GM19238 (cell line): ENCODE data around the gene MUC5B.
"Not testable (repeated sequence)": the region's sequence is repeated elsewhere in the genome, so short reads cannot be mapped to it uniquely, and the experiment has no call there.

Source experiments
- DNase-seq: peaks from one replicate; pipeline ENCODE4 v3.0.0; 2011; ENCODE audit warnings: low spot score; ENCODE audit not compliant: insufficient read length

The MUC5B gene

DNA sequence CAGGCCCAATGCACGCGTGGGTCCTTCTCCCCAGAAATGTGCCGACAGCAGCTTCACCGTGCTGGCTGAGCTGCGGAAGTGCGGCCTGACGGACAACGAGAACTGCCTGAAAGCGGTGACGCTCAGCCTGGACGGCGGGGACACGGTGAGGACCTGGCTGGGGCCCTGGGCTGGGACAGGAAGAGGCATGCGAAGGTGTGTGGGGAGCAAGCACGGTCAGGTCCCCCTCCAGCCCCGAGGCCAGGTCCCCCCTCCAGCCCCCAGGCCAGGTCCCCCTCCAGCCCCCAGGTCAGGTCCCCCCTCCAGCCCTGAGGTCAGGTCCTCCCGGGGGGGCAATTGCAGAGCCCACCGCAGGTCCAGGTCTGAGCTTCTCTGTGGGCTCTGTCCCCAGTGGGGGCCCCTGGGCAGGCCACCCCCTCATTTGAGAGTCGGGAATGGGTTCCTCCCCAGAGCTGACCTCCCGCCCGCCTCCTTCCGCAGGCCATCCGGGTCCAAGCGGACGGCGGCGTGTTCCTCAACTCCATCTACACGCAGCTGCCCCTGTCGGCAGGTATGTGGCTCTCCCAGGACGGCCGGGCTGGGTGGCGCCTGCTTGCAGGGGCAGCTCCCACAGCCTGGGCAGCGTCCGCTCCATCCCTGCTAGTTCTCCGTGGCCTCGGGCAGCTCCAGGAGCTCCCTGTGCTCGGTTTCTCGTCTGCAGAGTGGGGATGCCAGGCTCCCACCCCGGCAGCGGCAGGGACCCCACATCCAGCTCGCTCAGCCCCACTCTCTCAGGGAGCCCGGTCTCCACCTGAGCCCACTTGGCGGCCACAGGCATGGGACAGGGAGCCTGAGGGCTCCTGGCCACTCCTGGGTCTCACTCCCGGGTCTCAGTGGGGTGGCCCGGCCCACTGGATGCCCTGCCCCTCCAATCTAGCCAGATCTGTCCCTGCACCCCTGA, 7.9 kb downstream of the MUC5B start:
- no peak for DNase-seq

- DNase-seq = no peak
Measured at GRCh38 chr11:1231396-1232020, 8.6 kb downstream of the MUC5B start.

DNA sequence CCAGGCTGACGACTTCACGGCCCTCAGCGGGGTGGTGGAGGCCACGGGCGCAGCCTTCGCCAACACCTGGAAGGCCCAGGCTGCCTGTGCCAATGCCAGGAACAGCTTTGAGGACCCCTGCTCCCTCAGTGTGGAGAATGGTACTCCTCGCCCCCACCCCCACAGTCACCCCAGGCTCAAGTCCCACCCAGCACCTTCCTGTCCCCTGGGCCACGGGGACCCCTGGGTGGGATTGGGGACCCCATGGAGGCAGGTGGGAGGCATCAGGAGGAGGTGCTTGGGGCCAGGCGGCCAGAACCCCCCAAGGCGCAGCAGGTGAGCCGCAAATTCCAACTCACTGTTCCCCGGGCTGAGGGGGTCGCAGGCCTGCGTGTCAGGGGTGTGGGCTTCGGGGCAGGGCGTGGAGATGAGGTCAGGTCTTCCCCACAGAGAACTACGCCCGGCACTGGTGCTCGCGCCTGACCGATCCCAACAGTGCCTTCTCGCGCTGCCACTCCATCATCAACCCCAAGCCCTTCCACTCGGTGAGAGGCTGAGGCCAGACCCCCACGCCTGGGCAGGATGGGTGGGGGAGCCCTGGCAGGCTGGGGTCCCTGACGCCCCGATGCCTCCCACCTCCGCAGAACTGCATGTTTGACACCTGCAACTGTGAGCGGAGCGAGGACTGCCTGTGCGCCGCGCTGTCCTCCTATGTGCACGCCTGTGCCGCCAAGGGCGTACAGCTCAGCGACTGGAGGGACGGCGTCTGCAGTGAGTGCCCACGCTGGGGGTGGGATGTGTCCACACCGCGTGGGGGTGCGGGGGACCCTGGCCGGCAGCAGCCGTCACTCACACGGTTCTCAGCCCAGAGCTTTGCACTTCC, 9.4 kb downstream of the MUC5B start:
- no peak for DNase-seq

- no peak for DNase-seq
Measured at GRCh38 chr11:1232883-1233321, 10.0 kb downstream of the MUC5B start.

DNA sequence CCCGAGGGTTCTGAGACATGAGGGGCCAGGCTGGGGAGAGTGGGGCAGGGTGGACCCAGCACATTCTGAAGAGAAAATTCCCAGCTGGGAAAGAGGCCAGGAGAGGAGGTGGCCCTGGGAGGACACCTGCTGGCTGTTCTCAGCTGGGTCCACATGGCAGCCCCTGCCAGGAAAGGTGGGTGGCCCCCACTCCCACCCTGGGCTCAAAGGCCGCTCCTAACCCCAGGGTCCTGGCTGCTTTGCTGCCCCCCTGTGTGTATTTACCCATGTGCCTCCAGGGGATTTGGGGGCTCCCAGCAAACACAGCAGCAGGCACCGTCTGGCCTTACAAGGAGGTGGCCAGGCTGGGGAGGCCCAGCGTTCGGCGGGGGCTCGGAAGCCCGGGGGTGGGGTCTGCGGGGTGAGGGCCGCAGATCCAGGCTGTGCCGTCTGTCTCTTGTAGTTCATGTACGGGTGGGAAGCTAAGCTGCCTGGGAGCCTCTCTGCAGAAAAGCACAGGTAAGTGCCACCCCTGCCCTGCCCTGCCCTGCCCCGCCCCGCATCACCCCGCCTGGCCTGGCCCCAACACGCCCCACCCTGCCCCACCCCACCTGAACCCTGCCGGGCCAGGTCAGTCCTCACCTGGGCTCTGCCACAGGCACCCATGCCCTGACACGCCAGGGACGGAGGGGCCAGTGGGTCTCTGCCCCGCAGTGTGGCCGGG, 10.6 kb downstream of the MUC5B start:
- DNase-seq = no peak

GRCh38 chr11:1234054-1234720, 11.3 kb downstream of the MUC5B start:
- no peak for DNase-seq

GRCh38 chr11:1234771-1235305, 12.0 kb downstream of the MUC5B start:
- no peak for DNase-seq

DNA sequence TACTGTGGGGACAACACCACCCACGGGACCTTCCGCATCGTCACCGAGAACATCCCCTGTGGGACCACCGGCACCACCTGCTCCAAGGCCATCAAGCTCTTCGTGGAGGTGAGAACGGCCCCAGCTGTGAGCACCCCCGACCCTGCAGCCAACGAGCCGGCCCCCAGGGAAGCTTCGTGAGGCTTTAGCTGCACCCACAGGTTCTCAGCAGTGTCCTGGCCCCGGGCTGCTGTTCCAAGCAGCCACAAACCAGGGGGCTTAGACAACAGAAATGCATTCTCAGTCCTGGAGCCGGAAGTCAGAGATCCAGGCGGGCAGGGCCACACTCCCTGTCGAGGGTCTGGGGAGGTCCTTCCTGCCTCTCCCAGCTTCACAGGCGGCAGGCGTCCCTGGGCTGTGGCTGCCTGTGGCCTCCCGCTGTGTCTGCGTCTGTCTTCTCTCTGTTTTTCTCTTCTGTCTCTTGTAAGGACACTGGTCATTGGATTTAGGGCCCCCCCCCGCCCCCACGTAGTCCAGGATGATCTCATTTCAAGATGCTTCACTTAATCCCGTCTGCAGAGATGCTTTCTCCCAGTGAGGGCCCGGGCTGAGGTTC, 12.5 kb downstream of the MUC5B start:
- no peak for DNase-seq

- no peak for DNase-seq
Measured at GRCh38 chr11:1235901-1236315, 13.0 kb downstream of the MUC5B start.

DNA sequence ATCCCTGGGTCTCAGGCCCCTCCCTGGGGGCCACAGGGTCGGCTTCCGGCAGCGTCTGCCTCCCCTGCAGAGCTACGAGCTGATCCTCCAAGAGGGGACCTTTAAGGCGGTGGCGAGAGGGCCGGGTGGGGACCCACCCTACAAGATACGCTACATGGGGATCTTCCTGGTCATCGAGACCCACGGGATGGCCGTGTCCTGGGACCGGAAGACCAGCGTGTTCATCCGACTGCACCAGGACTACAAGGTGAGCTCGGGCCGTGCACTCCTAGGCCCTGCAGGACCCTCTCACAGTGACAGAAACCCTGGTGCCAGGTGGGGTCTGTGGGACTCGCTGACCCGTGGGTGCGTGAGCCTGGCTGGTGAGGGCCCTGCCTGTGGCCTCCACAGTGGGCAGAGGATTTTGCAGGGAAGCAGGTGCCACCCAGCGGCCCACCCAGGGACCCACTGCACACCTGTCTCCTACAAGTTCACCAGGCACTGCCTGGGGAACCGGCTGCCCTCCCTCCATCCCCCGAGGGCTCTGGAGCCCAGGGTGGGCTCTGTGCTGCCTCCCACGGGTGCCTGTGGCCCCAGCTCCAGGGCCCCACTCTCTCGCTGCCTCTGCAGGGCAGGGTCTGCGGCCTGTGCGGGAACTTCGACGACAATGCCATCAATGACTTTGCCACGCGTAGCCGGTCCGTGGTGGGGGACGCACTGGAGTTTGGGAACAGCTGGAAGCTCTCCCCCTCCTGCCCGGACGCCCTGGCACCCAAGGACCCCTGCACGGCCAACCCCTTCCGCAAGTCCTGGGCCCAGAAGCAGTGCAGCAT, 13.7 kb downstream of the MUC5B start:
- no peak for DNase-seq

- DNase-seq = no peak
Measured at GRCh38 chr11:1237128-1237580, 14.3 kb downstream of the MUC5B start.

DNA sequence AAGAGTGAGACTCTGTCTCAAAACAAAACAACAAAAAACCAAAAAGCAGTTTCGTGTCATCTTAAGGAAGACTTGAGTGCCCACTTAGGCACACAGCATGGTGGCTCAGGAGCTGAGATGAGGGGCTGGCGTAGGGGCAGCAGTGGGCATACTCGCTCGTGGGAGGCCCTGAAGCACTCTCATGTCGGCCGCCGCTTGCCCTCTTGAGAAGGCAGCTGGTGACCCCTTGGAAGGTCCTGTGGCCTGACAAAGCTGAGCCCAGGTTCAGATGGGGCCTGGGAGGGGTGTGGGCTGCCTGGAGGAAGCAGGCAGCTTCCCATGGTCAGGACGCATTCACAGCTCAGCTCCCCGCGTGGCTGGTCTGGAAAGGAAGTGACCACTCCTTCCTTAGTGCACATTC, 15.0 kb downstream of the MUC5B start:
- no peak for DNase-seq

DNA sequence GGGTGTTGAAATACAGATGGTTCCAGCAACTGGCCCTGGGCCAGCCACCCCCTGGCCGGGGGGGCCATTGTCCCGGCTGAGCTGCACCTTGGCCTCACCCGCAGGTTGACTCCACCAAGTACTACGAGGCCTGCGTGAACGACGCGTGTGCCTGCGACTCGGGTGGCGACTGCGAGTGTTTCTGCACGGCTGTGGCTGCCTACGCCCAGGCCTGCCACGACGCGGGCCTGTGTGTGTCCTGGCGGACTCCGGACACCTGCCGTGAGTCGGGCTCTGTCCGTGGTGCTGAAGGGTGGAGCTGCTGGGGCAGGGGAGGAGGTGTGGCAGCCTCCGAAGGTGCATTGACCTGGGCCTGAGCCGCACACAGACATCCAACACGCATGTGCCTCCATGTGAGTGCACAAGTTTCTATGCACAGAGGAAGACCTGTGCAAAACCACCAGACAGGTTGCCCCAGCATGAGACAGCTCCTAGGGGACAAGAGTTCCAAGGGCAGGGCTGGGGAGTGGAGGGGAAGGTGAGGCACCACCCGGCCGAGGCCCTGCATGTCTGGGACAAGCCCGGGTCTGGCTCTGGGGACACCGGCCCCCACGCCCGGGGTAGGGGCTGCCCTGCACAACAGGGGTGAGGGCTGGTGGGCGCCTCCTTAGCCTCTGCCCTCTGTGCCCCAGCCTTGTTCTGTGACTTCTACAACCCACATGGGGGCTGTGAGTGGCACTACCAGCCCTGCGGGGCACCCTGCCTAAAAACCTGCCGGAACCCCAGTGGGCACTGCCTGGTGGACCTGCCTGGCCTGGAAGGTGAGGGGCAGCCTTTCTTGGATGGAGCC, 16.1 kb downstream of the MUC5B start:
- DNase-seq = no peak

- DNase-seq = no peak
Measured at GRCh38 chr11:1239596-1240205, 16.8 kb downstream of the MUC5B start.

GRCh38 chr11:1240771-1241170, 17.9 kb downstream of the MUC5B start:
- no peak for DNase-seq

GRCh38 chr11:1241706-1242105, 18.8 kb downstream of the MUC5B start:
- DNase-seq = no peak

- DNase-seq = no peak
Measured at GRCh38 chr11:1242289-1242688, 19.4 kb downstream of the MUC5B start.

DNA sequence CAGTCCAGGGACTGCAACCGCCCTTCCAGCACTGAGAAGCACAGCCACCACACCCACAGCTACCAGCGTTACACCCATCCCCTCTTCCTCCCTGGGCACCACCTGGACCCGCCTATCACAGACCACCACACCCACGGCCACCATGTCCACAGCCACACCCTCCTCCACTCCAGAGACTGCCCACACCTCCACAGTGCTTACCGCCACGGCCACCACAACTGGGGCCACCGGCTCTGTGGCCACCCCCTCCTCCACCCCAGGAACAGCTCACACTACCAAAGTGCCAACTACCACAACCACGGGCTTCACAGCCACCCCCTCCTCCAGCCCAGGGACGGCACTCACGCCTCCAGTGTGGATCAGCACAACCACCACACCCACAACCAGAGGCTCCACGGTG, 19.9 kb downstream of the MUC5B start:
- not testable (repeated sequence) for DNase-seq
